K562 (cell line): ENCODE results near the gene IRAK2. TPM values are rescaled to one million over a fixed set of nuclear protein-coding genes. Genes with fewer than 3 reads are reported as not detected.

ENCODE experiments used
- ADNP ChIP-seq: fragments of 200-800 bp; sonication (Bioruptor generic); IDR thresholded peaks from 2 replicates; pipeline ENCODE4 v1.6.1; 2016; ENCODE audit warnings: missing genetic modification characterization, missing compliant biosample characterization
- BACH1 ChIP-seq: fragments of 200-800 bp; sonication (Bioruptor generic); IDR thresholded peaks from 2 replicates; pipeline ENCODE4 v1.6.1; 2016; ENCODE audit warnings: missing genetic modification characterization, missing compliant biosample characterization
- CBX8 ChIP-seq: fragments of 200-600 bp; sonication (generic); IDR thresholded peaks from 2 replicates; pipeline ENCODE4 v1.6.1; 2012; ENCODE audit warnings: borderline replicate concordance, mixed run types, low read depth, mild to moderate bottlenecking, moderate library complexity, mixed read lengths, low read length, control low read depth, inconsistent platforms; ENCODE audit not compliant: poor library complexity, severe bottlenecking; ENCODE audit errors: extremely low read depth
- FOXA1 ChIP-seq: fragments of 450-650 bp; IDR thresholded peaks from 2 replicates; pipeline ENCODE4 v1.6.1; 2016; ENCODE audit warnings: mild to moderate bottlenecking, borderline replicate concordance
- KLF1 ChIP-seq: fragments of 450-650 bp; IDR thresholded peaks from 2 replicates; pipeline ENCODE4 v1.6.1; 2016; ENCODE audit warnings: missing genetic modification characterization, missing compliant biosample characterization
- MCM3 ChIP-seq: fragments of 450-650 bp; IDR thresholded peaks from 2 replicates; pipeline ENCODE4 v1.6.1; 2016
- PHF8 ChIP-seq: fragments of 200-600 bp; sonication (generic); IDR thresholded peaks from 2 replicates; pipeline ENCODE4 v1.6.1; 2012; ENCODE audit warnings: mixed run types, mild to moderate bottlenecking, inconsistent platforms, low read length, moderate library complexity, borderline replicate concordance
- PML ChIP-seq: IDR thresholded peaks from 2 replicates; pipeline ENCODE4 v1.6.1; 2012; ENCODE audit warnings: low read length, inconsistent platforms
- PRDM10 ChIP-seq: fragments of 450-650 bp; IDR thresholded peaks from 2 replicates; pipeline ENCODE4 v1.6.1; 2018; ENCODE audit not compliant: partially characterized antibody
- STAG1 ChIP-seq: sonication (generic); formaldehyde crosslinking; IDR thresholded peaks from 2 replicates; pipeline ENCODE4 v1.5.0; 2020; ENCODE audit warnings: missing genetic modification reagents, borderline replicate concordance
- TBL1XR1 ChIP-seq, 2 experiments: IDR thresholded peaks; 2 replicates each; pipeline ENCODE4 v1.6.1; 2012; ENCODE audit warnings: improper control_type of control experiment in 2 of 2, low read length in 2 of 2, mild to moderate bottlenecking in 1 of 2
- TCF7L2 ChIP-seq: fragments of 150-350 bp; IDR thresholded peaks from 2 replicates; pipeline ENCODE4 v1.6.1; 2016; ENCODE audit warnings: low read depth, mild to moderate bottlenecking, low read length, moderate library complexity
- USF2 ChIP-seq: sonication (generic); formaldehyde crosslinking; IDR thresholded peaks from 2 replicates; pipeline ENCODE4 v1.5.0; 2020; ENCODE audit warnings: missing genetic modification reagents
- ZBTB34 ChIP-seq: fragments of 250-450 bp; sonication (Bioruptor Pico); IDR thresholded peaks from 2 replicates; pipeline ENCODE4 v1.8.0; 2021; ENCODE audit warnings: mild to moderate bottlenecking, moderate library complexity
- ZFP91 ChIP-seq: sonication (generic); formaldehyde crosslinking; IDR thresholded peaks from 2 replicates; pipeline ENCODE4 v1.8.0; 2022; ENCODE audit warnings: mild to moderate bottlenecking, missing genetic modification reagents
- ZNF133 ChIP-seq: fragments of 250-450 bp; sonication (Bioruptor Pico); IDR thresholded peaks from 2 replicates; pipeline ENCODE4 v1.4.0; 2020; ENCODE audit warnings: mild to moderate bottlenecking
- ZNF444 ChIP-seq: fragments of 250-450 bp; sonication (Bioruptor Pico); IDR thresholded peaks from 2 replicates; pipeline ENCODE4 v1.4.0; 2020; ENCODE audit warnings: mild to moderate bottlenecking, moderate library complexity
- ZNF584 ChIP-seq: fragments of 200-800 bp; sonication (Bioruptor generic); IDR thresholded peaks from 2 replicates; pipeline ENCODE4 v1.6.1; 2016; ENCODE audit warnings: low read depth, mild to moderate bottlenecking, missing genetic modification characterization, missing compliant biosample characterization
- ZNF77 ChIP-seq: fragments of 250-450 bp; sonication (Bioruptor Pico); IDR thresholded peaks from 2 replicates; pipeline ENCODE4 v1.5.0; 2020
- ZNF780A ChIP-seq: fragments of 250-450 bp; sonication (Bioruptor Pico); IDR thresholded peaks from 2 replicates; pipeline ENCODE4 v1.5.0; 2021; ENCODE audit warnings: mild to moderate bottlenecking
- ZNF830 ChIP-seq: fragments of 250-450 bp; sonication (Bioruptor Pico); IDR thresholded peaks from 2 replicates; pipeline ENCODE4 v1.5.0; 2021; ENCODE audit warnings: mild to moderate bottlenecking
- polyA plus RNA-seq, 8 experiments: library from polyadenylated mRNA; depleted of rRNA in 4 of 8; stranded (reverse) in 5 of 8; unstranded in 3 of 8; fragments of >200 nt; fragmentation: Nextera tagmentation in 2 of 8; fragmentation: Illumina TruSeq in 1 of 8; extraction: Ambion mirVana in 2 of 8; extraction: Trizol in 1 of 8; gene quantifications; 2 replicates each; pipeline versions ENCODE4 v1.2.1 to v1.2.3, GENCODE V29; 2011 to 2014; ENCODE audit warnings: inconsistent platforms in 1 of 8, missing spikeins in 1 of 8
- total RNA-seq, 7 experiments: library from RNA; depleted of rRNA in 6 of 7; stranded (reverse); fragments of >200 nt in 6 of 7; fragmentation: Illumina TruSeq in 2 of 7; extraction: Trizol in 2 of 7; gene quantifications; 2 replicates each; pipeline versions ENCODE4 v1.2.1 to v1.2.3, GENCODE V29; 2011 to 2021; ENCODE audit warnings: low replicate concordance in 1 of 7

IRAK2 gene
- total and polyA plus RNA-seq, 9 of the 15 experiments (the other 6 are each of a cell fraction or from before 2014, with no cell fraction given): 0.42 to 4.4 (median 2.7) TPM

- TF ChIP-seq ZBTB34 (CRISPR knock-in tag) (no peak), ZNF584 (CRISPR knock-in tag) (no peak), USF2 (CRISPR knock-in tag) (no peak), ADNP (tag) (no peak), PRDM10 (no peak), TBL1XR1 (IDR thresholded peaks at IDR 0.05; ENCODE audit: low read length in 2 of 2) (no peak), KLF1 (tag) (0 out of 2 replicates have a peak, but pooled peaks have one; percentile 38), PHF8 (peak; percentile 96; the same call in 1 of the 2 replicates), ZNF444 (CRISPR knock-in tag) (no peak), STAG1 (CRISPR knock-in tag) (no peak), ZNF780A (CRISPR knock-in tag) (no peak), MCM3 (no peak), ZNF133 (CRISPR knock-in tag) (no peak), FOXA1 (no peak), ZNF830 (no peak), CBX8 (no peak), ZFP91 (CRISPR knock-in tag) (peak; percentile 61; the same call in 1 of the 2 replicates), TCF7L2 (no peak), ZNF77 (CRISPR knock-in tag) (no peak), PML (peak; percentile 94), BACH1 (no peak)
These were observed 49.2 kb upstream of the IRAK2 start, which contains the start of gene BRK1 (continued) for GRCh38 chr3:10115326-10116137.
